OCI-LY7 (cell line): Measurements from ENCODE around the gene KLK12. TPM values are rescaled to one million over a fixed set of nuclear protein-coding genes. Genes with fewer than 3 reads are reported as not detected.

Source experiments
- BruUV-seq: library from RNA; stranded (reverse); fragments of 400-500 nt; replicated peaks from 2 replicates; lab custom pipeline; 2021; lab: Mats Ljungman, UMichigan
- CTCF ChIA-PET: fragments of 300-600 bp; sonication (Branson Sonifier 250); formaldehyde crosslinking; loops from one replicate; lab custom pipeline; 2022; ENCODE audit warnings: antibody characterized with exemption; ENCODE audit not compliant: unreplicated experiment; lab: Charles Lee
- POLR2A ChIA-PET: fragments of 300-600 bp; sonication (Branson Sonifier 250); formaldehyde crosslinking; loops from one replicate; lab custom pipeline; 2022; ENCODE audit warnings: antibody characterized with exemption; lab: Charles Lee
- DNase-seq: peaks from one replicate; pipeline ENCODE4 v3.0.0-alpha.2; 2015; ENCODE audit warnings: low spot score
- H2AFZ ChIP-seq: fragments of 200-600 bp; sonication (generic), shearing (Covaris generic); 2 replicates; pipeline ENCODE4 v1.6.1; 2014; ENCODE audit warnings: mild to moderate bottlenecking, antibody characterized with exemption, low read length, moderate library complexity
- H3K27ac ChIP-seq: fragments of 200-600 bp; sonication (generic); 2 replicates; pipeline ENCODE4 v1.5.1; 2014; ENCODE audit warnings: mixed run types, low read depth, mild to moderate bottlenecking, moderate library complexity, low read length, inconsistent platforms; ENCODE audit not compliant: poor library complexity, severe bottlenecking
- H3K36me3 ChIP-seq: fragments of 200-600 bp; sonication (generic); 2 replicates; pipeline ENCODE4 v1.6.1; 2014; ENCODE audit warnings: mild to moderate bottlenecking, antibody characterized with exemption, low read length, moderate library complexity, mixed read lengths; ENCODE audit not compliant: insufficient read depth
- H3K4me1 ChIP-seq: fragments of 200-600 bp; sonication (generic); 2 replicates; pipeline ENCODE4 v1.5.1; 2014; ENCODE audit warnings: mild to moderate bottlenecking, low read length; ENCODE audit not compliant: insufficient read depth, poor library complexity, severe bottlenecking
- H3K4me2 ChIP-seq: fragments of 200-600 bp; sonication (generic); 2 replicates; pipeline ENCODE4 v1.6.1; 2014; ENCODE audit warnings: mild to moderate bottlenecking, low read length
- H3K4me3 ChIP-seq: fragments of 200-600 bp; sonication (generic); 2 replicates; pipeline ENCODE4 v1.5.1; 2014; ENCODE audit warnings: mild to moderate bottlenecking, low read depth, low read length; ENCODE audit not compliant: poor library complexity, severe bottlenecking
- H3K79me2 ChIP-seq: fragments of 200-600 bp; sonication (generic); 2 replicates; pipeline ENCODE4 v1.6.1; 2016; ENCODE audit warnings: low read depth, mild to moderate bottlenecking, low read length, moderate library complexity, mixed read lengths; ENCODE audit not compliant: insufficient read depth
- H3K9me2 ChIP-seq: fragments of 200-600 bp; sonication (generic); 2 replicates; pipeline ENCODE4 v1.6.1; 2016; ENCODE audit warnings: mild to moderate bottlenecking, low read length, mixed read lengths; ENCODE audit not compliant: insufficient read depth
- H3K9me3 ChIP-seq: fragments of 200-600 bp; sonication (generic); 2 replicates; pipeline ENCODE4 v1.6.1; 2014; ENCODE audit warnings: mild to moderate bottlenecking, mixed run types, low read length, mixed read lengths
- H4K20me1 ChIP-seq: fragments of 200-600 bp; sonication (generic); 2 replicates; pipeline ENCODE4 v1.6.1; 2014; ENCODE audit warnings: mild to moderate bottlenecking, antibody characterized with exemption, low read length, moderate library complexity, mixed read lengths; ENCODE audit not compliant: insufficient read depth
- EZH2phosphoT487 ChIP-seq: fragments of 200-600 bp; sonication (generic); IDR thresholded peaks from 2 replicates; pipeline ENCODE4 v1.6.1; 2018; ENCODE audit warnings: low read depth, borderline replicate concordance, mild to moderate bottlenecking, mixed run types, antibody characterized with exemption, low read length, moderate library complexity, mixed read lengths
- intact Hi-C: fragments of 100-400 bp; cut with micrococcal nuclease; formaldehyde crosslinking; loops from one replicate; pipeline ENCODE4 v1.10.0; 2022; ENCODE audit not compliant: unreplicated experiment
- total RNA-seq, 2 experiments: library from RNA; depleted of rRNA in 1 of 2; stranded (reverse); fragments of >200 nt in 1 of 2; shearing (Covaris generic) in 1 of 2; gene quantifications; 2 replicates each; pipeline ENCODE4 v1.2.3, GENCODE V29; 2014 to 2022
- TF ChIP-seq, protein P1 (sequence below): fragments of 200-600 bp; sonication (generic); conservative IDR thresholded peaks from 2 replicates; pipeline ENCODE4 v1.5.1; 2014; ENCODE audit warnings: mild to moderate bottlenecking, antibody characterized with exemption, low read length, moderate library complexity, mixed read lengths

KLK12 gene
- total RNA-seq, 2 experiments from 2014 or later = not detected

DNA sequence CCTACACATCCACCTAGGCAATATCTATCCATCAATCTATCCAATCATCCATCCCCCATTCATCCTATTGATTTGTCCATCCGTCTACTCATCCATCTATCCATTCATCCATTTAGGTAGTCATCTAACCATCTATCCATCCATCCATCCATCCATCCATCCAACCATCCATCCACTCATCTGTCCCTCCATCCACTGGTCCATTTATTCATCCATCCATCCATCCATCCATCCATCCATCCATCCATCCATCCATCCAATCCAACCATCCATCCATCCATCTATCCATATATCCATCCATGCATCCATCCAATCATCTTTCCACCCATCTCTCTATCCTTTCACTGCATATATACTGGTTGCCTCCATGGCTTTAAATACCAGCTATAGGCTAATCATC is 26.2 kb upstream of the KLK12 start:
- DNase-seq = no peak
- BruUV-seq = no TSS peak

DNA sequence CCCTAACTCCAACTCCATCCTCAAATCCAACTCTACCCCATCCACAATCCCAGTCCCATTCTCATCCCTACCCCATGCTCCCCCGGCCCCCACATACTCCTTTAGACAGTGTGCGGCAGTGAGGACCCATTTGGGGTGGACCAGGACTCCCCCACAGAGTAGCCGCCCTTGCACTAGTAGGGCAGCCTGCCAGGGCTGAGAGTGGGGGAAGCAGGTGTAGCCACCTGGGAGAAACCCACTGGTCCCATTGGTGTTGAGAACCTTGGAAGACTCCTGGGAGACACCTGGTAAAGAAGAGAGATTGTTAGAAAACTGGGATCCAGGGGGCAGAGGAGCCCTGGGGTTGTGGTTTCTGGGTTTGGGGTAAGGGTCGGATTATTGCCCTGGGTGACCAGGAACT is 25.5 kb upstream of the KLK12 start:
- POLR2A ChIA-PET = no interaction called here
- Histone ChIP-seq H3K27ac (no peak overlapping the region), H2AFZ (no peak overlapping the region), H3K36me3 (no peaks in the 10 kb centered on the region), H3K79me2 (no peaks in the 10 kb centered on the region), H3K4me3 (no peak overlapping the region), H4K20me1 (no peaks in the 10 kb centered on the region), H3K9me3 (no peaks in the 10 kb centered on the region), H3K4me1 (no peaks in the 10 kb centered on the region), H3K4me2 (no peak overlapping the region), H3K9me2 (no peaks in the 10 kb centered on the region)
- no peak for DNase-seq
- intact Hi-C loops = no loop called here
- TF ChIP-seq EZH2phosphoT487 = no peak
- TF ChIP-seq, protein P1, sequence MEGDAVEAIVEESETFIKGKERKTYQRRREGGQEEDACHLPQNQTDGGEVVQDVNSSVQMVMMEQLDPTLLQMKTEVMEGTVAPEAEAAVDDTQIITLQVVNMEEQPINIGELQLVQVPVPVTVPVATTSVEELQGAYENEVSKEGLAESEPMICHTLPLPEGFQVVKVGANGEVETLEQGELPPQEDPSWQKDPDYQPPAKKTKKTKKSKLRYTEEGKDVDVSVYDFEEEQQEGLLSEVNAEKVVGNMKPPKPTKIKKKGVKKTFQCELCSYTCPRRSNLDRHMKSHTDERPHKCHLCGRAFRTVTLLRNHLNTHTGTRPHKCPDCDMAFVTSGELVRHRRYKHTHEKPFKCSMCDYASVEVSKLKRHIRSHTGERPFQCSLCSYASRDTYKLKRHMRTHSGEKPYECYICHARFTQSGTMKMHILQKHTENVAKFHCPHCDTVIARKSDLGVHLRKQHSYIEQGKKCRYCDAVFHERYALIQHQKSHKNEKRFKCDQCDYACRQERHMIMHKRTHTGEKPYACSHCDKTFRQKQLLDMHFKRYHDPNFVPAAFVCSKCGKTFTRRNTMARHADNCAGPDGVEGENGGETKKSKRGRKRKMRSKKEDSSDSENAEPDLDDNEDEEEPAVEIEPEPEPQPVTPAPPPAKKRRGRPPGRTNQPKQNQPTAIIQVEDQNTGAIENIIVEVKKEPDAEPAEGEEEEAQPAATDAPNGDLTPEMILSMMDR = no peak
- no TSS peak for BruUV-seq
- CTCF ChIA-PET = no interaction called here

More for the DNA sequence above, 26.2 kb upstream of the KLK12 start:
- H3K4me3 ChIP-seq = no peak overlapping the region
- no peaks in the 10 kb centered on the region for H3K9me3 ChIP-seq
- H3K36me3 ChIP-seq = no peaks in the 10 kb centered on the region
- POLR2A ChIA-PET = no interaction called here
- H3K9me2 ChIP-seq = no peaks in the 10 kb centered on the region
- no peaks in the 10 kb centered on the region for H3K79me2 ChIP-seq
- H2AFZ ChIP-seq = no peak overlapping the region
- H4K20me1 ChIP-seq = no peaks in the 10 kb centered on the region
- intact Hi-C loops = no loop called here
- H3K4me2 ChIP-seq = no peak overlapping the region
- no peaks in the 10 kb centered on the region for H3K4me1 ChIP-seq
- H3K27ac ChIP-seq = no peak overlapping the region
- TF ChIP-seq, protein P1 = no peak
- CTCF ChIA-PET = no interaction called here

DNA sequence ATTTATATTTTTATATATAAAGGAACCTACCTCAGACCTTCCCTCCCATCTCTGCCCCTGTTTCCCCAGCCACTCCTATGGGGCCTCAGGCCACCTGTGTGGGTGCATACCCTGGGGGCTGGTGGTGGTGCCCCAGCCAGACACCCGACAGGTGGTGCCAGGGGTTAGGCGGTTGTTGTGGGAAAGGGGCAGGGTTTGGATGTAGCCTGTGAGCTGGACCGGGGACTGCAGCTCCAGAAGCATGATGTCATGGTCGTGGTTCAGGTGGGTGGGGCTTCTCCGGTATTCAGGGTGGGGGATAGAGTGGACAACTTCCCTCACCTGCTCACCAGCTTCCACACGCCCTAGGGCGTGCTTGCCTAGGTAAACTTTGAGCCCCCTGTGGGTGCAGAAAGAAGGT is 24.9 kb upstream of the KLK12 start:
- Histone ChIP-seq H3K4me1 (no peaks in the 10 kb centered on the region), H3K4me2 (no peak overlapping the region), H3K79me2 (no peaks in the 10 kb centered on the region), H2AFZ (no peak overlapping the region), H4K20me1 (no peaks in the 10 kb centered on the region), H3K4me3 (no peak overlapping the region), H3K36me3 (no peaks in the 10 kb centered on the region), H3K27ac (no peak overlapping the region), H3K9me3 (no peaks in the 10 kb centered on the region), H3K9me2 (no peaks in the 10 kb centered on the region)
- ChIA-PET CTCF (no interaction called here), POLR2A (no interaction called here)
- intact Hi-C loops = no loop called here
- TF ChIP-seq, protein P1 = no peak
- TF ChIP-seq EZH2phosphoT487 = no peak
- DNase-seq = no peak
- BruUV-seq = no TSS peak
